NCI-H345 treated with DMSO at 0.1 percent for 48 hours (cell line): Measurements from ENCODE around the gene CFAP74.

Source experiments
- DNase-seq: peaks from one replicate; lab custom pipeline; 2025; ENCODE audit not compliant: unreplicated experiment; lab: John Stamatoyannopoulos, UW

CFAP74 gene

GRCh38 chr1:2003541-2004131 lies at the start of gene CFAP74:
TSS of gene CFAP74 (minus strand) at chr1:2003786. CDS start at chr1:1990956, 12,830 bp downstream.
- no peak for DNase-seq

GRCh38 chr1:2053217-2053616 lies 49.6 kb upstream of the CFAP74 start:
- DNase-seq: no peak

- DNase-seq: no peak
Measured at GRCh38 chr1:2052756-2053155, 49.2 kb upstream of the CFAP74 start.

- no peak for DNase-seq
Measured at GRCh38 chr1:2052054-2052679, 48.6 kb upstream of the CFAP74 start.

- no peak for DNase-seq
Measured at GRCh38 chr1:2050793-2051682, 47.5 kb upstream of the CFAP74 start.

- DNase-seq: no peak
Measured at GRCh38 chr1:2050461-2050792, 46.8 kb upstream of the CFAP74 start.

- peak; percentile 89 for DNase-seq
Measured at GRCh38 chr1:2049718-2050431, 46.3 kb upstream of the CFAP74 start, which contains the start of gene PRKCZ. TSS of gene PRKCZ (plus strand) at chr1:2050411. CDS start at chr1:2050631, 220 bp downstream.

GRCh38 chr1:2049225-2049717 lies 45.7 kb upstream of the CFAP74 start:
- peak; percentile 3 for DNase-seq

GRCh38 chr1:2047749-2048729 lies 44.5 kb upstream of the CFAP74 start:
- no peak for DNase-seq

- no peak for DNase-seq
Measured at GRCh38 chr1:2046953-2047748, 43.6 kb upstream of the CFAP74 start.

GRCh38 chr1:2046174-2046917 lies 42.8 kb upstream of the CFAP74 start:
- DNase-seq: peak; percentile 15

GRCh38 chr1:2045468-2046173 lies 42.0 kb upstream of the CFAP74 start:
- no peak for DNase-seq

GRCh38 chr1:2044510-2045319 lies 41.1 kb upstream of the CFAP74 start:
- DNase-seq: peak; percentile 4

- DNase-seq: no peak
Measured at GRCh38 chr1:2043886-2044285, 40.3 kb upstream of the CFAP74 start.

- no peak for DNase-seq
Measured at GRCh38 chr1:2042830-2043773, 39.5 kb upstream of the CFAP74 start.

- no peak for DNase-seq
Measured at GRCh38 chr1:2041887-2042286, 38.3 kb upstream of the CFAP74 start.
